Activated CD8-positive, alpha-beta memory T cell treated with anti-CD3 and anti-CD28 coated beads, Interleukin-2, amount 50 U/mL, for 4 hours (primary cell): Measurements from ENCODE around the gene CSHL1.

Source experiments
- DNase-seq: peaks from one replicate; pipeline ENCODE4 v3.0.0-alpha.2; 2020

CSHL1 gene

GRCh38 chr17:63911041-63911635, at the start of gene CSHL1:
CSHL1 (minus strand) TSS chr17:63911258; CDS start chr17:63911196, 62 bp downstream.
- DNase-seq, result no peak

DNA sequence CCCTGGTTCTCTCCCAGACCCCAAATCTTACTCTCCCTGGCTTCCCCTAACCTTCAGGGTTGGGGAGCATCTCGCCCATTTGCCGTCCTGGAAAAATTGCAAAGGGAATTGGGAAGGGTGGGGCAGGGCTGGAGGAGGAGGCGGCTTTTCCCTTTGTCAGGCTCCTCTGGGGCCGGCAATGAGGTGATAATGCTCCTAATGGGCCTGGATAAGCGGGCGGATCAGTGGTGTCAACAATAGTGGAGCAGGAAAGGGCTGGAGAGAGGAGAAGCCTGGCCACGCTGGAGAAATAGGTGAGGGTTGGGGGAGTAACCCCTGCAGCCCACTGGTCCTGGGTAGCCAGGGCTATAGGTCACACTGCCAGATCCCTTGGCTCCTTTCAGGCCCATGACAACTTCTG, 49.4 kb upstream of the CSHL1 start:
- no peak for DNase-seq

- no peak for DNase-seq
These were observed 48.9 kb upstream of the CSHL1 start for GRCh38 chr17:63960006-63960405.

DNA sequence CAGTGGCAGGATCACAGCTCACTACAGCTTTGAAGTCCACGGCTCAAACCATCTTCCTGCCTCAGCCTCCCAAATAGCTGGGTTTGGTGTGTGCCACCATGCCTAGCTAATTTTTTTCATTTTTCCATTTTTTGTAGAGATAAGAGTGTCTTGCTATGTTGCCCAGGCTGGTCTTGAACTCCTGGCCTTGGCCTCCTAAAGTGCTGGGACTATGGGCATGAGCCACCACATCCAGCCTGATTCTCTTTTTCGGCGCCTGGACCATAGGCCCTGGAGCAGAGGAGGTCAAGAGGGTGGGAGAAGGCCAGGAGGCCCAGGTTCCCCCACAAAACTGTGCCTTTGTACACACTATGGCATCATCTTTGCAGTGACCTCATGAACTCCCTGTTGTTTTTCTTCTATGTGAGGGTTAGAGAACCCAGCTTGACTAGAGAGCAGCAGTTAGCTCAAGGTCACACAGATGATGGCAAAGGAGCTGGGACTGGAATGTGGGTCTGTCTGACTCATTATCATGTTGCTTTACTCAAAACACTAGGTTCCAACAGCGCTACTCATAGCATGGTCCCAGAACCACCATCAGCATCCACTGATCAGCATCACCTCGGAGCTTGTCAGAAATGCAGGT, 45.4 kb upstream of the CSHL1 start:
- no peak for DNase-seq

GRCh38 chr17:63955791-63956190, 44.7 kb upstream of the CSHL1 start:
- DNase-seq, result no peak

DNA sequence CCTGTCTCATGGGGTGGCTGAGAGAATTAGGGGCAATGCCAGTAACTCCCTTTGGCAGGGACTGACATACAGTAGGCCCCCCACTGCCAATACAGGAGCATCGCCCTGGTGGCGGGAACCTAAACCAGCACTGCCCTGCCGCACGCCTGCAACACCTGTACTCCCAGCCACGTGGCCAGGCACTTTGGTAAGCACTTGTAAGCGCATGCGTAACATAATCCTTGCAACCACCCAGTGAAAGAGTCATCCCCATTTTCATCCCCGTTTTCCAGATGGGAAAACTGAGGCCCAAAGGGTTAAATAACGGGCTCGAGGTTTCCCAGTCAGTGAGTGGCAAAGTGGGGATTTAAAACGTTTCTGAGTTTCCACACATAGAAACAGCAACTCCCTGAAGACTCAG, 44.2 kb upstream of the CSHL1 start:
- DNase-seq, result no peak

DNA sequence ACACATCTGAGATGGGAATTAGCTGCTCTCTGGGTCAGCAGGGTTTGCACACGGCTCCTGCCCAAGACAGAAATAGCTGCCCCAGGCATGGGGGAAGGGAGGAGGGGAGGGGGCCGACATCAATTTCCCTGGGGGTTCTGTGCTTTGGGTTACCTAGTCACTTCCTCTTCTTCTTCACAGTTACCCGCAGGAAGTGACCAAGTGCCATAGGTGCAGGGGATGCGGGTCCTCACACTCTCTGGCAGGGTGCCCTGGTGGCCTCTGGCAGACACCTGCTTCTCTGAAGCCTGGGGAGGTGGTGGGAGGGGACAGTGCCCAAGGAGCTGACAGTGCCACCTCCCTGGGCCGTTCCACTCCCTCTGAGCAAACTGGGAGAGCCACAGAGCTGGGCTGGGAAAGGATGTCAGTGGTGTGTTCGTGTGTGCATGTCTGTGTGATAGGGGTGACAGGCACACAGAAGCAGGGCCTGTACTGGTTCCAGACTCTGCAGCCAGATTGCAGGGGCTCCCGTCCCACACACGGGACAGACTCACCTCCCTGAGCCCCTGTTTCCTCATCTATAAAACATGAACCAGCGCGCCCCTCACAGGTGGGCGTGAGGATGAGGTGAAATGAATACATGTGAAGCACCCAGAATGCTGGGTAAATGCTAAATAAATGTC, 43.5 kb upstream of the CSHL1 start:
- DNase-seq, result no peak

- peak; percentile 36 for DNase-seq
These were observed 40.2 kb upstream of the CSHL1 start for GRCh38 chr17:63950940-63951907.

GRCh38 chr17:63949576-63950250, 38.7 kb upstream of the CSHL1 start:
- DNase-seq, result no peak

- no peak for DNase-seq
These were observed 37.5 kb upstream of the CSHL1 start for GRCh38 chr17:63948521-63948920.

DNA sequence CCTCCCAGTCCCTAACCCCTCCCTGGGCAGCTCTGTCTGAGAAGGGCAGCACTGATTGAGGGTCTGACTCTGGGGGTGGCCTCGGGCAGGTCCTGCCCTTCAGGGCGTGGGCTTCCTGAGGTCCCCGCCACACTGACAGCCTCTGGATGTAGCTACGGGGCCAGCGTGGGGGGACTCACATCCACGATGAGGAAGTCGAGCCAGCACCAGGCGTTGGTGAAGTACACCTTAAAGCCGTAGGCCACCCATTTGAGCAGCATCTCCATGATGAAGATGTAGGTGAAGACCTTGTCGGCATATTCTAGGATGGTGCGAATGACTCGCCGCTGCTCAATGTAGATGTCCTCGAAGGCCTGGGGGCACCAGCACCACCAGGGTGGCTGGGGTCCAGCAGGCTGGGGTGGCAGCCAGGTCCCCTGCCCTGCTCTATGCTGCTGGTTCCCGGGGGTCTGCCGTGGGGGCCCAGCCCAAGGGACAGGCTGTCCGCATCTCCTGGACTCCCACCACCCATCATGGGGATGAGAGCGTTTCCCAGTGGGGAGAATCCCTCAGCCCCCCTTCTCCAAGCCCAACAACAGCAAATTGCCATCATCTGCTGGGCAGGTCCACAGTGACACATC, 36.8 kb upstream of the CSHL1 start:
- no peak for DNase-seq

DNA sequence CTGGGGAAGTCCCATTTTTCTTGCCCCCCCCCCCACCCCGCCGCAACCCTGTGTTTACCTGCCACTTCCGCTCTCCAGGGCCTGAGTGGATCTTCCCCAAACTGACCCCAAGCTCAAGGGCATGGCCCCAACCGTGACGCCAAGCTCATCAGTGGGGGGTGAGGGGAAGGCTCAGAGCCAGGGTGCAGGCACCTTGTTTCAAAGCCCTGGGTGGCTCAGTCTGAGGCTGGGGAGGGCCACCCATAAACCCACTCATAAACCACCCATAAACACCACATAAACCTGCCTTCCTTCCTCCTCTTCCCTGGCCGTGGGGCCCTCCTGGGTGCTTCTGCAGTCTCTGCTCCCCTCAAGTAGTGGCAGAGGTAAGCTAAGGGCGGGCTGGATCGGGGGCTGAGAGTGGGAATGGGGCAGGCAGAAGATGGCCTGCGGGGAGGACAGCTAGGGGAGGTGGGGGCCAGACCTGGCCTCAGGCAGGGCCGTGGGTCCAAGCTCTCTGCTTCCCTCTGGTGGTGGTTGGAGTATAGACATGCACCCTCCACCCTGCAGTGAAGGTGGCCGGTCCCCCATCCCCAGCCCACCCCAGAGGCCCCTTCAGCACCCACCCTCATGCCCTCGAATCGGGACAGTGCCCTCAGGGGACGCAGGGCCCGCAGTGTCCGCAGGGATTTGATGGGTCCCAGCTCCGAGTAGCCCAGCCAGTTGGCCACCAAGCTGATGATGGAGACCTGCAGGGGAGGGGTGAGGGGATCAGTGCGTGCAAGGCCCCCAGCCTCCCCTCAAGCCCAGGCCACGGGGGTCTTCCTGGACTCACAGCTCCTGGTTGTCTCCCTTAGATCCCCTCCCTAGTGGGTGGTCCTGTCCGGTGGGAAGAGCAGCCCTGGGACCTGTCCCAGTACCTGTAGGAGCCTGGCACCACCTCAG, 35.6 kb upstream of the CSHL1 start:
- DNase-seq, result peak; percentile 57

GRCh38 chr17:63945784-63946439, 34.9 kb upstream of the CSHL1 start:
- DNase-seq, result peak; percentile 31

GRCh38 chr17:63944736-63945499, 33.9 kb upstream of the CSHL1 start:
- DNase-seq, result no peak

GRCh38 chr17:63943745-63944144, 32.7 kb upstream of the CSHL1 start:
- no peak for DNase-seq

DNA sequence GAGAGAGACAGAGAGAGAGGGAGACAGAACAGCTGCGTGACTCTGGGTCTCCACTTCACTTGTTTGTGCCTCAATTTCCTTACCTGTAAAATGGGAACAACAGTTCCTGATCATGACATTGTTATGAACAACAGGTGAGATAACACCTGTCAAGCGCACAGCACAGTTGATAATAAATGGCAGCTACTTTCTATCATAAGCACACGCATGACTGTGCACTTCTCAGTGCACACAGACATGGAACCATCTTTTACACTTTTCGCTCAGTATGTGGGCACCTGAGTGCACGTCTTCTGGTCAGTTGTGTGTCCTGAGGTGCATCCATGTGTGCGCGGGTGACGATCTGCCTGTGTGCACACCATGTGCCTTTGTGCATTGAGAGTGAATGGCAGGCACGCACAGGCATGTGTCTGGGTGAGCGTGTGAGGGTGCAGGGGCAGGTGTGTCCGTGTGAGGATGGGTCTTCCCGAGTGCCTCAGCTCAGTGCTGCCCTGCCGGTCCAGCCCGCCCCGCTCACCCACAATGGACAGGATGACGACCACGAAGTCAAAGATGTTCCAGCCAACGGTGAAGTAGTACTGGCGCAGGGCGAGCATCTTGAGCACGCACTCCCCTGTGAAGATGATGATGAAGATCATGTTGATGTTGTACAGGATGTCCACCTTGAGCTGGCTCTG, 31.4 kb upstream of the CSHL1 start:
- no peak for DNase-seq

GRCh38 chr17:63941751-63942150, 30.7 kb upstream of the CSHL1 start:
- DNase-seq, result no peak

DNA sequence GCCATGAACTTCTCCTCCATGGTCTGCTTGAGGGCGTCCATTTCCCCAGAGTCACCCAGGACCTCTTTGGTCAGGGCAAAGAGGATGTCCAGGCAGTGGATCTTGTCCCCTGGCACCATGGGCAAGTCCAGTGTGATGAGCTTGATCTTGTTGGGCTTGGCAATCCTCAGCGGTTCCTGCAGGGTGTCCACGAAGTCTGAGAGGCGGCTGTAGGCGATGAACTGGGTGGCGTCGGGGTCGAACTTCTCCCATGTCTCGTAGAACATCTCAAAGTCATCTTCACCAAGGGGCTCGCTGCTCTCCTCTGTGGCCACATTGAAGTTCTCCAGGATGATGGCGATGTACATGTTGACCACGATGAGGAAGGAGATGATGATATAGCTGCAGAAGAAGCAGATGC, 30.1 kb upstream of the CSHL1 start:
- DNase-seq, result no peak

DNA sequence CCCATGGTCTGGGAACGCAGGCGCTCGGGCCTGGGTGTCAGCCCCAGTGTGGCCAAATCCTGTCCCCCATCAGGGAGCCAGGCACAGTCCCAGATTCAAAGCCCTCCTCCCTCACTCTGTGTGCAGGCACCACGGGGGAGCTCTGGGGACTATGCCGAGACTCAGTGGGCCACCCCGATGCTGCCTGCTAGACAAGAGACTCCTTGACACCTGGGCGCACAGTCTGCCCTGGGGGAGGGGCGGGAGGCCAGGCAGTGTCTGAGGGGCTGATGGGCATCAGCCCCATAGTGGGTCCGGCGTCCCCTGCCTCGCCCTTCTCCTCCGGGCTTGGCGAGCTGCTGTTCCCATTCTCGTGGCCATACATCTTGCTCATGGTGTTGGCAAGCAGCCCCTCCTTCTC, 29.5 kb upstream of the CSHL1 start:
- DNase-seq, result no peak
